Stimulated activated CD8-positive, alpha-beta memory T cell treated with anti-CD3 and anti-CD28 coated beads, Interleukin-15, amount 100 ng/mL, for 24 hours (primary cell): ENCODE measurements around the gene CD1B.
"Not testable (repeated sequence)": the region's sequence is repeated elsewhere in the genome, so short reads cannot be mapped to it uniquely, and the experiment has no call there.

ENCODE experiments used
- DNase-seq: peaks from one replicate; pipeline ENCODE4 v3.0.0-alpha.2; 2020; ENCODE audit warnings: low read depth

CD1B gene

DNA sequence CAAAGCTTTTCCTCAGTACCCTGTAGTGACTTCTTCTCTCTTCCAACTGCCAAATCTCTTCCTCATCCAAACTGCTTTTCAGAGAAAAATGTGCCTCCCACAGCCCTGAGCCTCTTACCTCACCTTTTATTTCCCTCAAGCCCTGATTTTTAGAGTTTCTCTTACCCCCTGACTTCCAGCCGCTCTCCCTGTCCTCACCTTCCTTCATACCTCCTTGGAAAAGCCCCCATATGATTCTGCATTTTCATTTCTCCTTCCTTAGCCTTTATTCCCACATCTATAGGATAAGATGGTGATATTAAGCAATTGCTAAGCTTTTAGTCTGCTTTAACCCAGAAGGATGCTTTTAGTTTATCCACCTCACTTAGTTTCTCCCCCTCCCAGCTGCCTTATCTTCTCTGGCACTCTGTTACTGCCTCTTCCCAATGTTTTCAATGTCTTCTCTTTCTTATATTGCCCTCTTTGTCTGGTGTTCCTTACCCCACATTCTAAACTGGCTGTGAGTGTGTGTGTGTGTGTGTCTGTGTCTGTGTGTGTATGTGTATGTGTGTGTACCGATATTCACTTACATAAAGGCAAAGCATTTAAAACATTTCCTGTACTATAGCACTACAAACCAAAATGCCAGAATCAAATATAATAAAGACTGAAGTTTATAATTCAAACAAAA, at the start of gene CD1B:
Gene CD1B (minus strand): TSS at position 51 of the 670 bp plus-strand sequence. CDS start 108 bp downstream, outside the sequence.
- DNase-seq: no peak

GRCh38 chr1:158374860-158375259, 43.5 kb upstream of the CD1B start:
- DNase-seq: no peak

- not testable (repeated sequence) for DNase-seq
These were observed 42.8 kb upstream of the CD1B start for GRCh38 chr1:158374101-158374500.

DNA sequence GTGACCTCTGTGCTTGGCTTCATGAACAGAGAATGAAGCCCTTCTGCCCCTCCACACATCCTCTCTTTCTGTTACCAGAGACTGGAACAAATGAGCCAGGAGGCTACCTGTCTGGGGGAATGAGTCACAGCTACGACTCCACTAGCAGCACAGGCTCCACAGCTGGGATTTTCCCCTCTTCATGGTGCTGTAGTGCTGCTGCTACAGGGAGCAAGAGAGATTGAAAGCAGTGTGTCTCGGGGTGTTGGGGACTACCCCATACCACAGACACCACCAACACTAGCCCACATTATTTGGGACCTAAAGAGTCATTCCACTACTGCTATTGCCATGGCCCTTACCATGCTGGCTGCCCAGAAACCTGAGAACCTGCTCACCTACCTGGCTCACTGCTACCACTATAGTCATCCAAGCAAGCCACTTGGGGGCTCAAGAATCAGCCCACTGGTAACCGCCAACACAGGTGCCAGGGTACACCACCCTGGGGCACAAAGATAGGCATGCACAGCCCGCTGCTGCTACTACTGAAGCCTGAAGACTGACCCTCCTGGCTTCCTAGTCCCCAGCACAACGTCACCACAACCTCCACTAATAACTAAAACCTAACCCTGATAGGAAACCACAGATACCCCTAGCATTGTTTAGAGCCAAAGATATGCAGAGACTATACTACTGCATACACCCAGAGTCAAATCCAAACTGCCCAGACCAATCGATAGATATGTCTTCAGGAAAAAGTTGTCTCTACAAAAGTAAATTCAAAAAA, 40.0 kb upstream of the CD1B start:
- no peak for DNase-seq

DNA sequence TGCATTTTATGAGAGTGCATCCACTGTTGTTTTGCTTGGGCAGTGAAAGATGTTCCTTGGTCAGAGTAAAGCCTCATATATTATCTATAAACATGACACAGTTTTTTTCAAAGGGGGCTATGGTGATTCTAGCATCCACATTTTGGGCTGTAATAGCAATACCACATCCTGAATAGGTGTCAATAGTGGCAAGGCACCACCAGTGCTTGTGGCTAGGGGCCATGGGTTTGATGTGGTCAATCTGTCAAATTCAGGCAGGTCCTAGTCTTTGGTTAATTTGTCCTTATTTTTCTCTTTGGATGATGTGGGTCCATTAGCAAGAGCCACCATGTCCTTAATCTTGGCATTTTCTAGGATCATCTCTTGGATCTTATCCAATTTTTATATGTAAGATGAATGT, 35.5 kb upstream of the CD1B start:
- no peak for DNase-seq

- DNase-seq: no peak
These were observed 31.6 kb upstream of the CD1B start for GRCh38 chr1:158362941-158363340.

DNA sequence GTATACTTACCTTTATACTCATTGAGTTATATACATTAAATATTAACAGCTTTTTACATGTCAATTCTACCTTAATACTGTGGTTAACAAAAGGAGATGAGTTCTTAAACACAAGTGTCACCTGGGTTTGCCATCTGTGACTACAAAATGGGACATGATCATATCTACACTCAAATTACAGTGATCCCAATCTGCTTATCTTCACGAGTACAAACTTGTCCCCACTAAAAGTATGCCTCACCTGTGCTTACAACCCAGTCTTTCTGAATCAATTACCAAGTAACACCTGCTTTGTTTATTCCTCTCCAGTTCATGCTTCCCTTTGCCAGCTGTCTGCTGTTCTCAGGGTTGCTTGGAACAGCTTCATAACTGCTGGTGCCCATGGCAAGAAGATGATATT, 31.2 kb upstream of the CD1B start:
- DNase-seq: no peak

- no peak for DNase-seq
These were observed 26.1 kb upstream of the CD1B start for GRCh38 chr1:158357441-158357840.

- no peak for DNase-seq
These were observed 25.3 kb upstream of the CD1B start for GRCh38 chr1:158356616-158357015.

DNA sequence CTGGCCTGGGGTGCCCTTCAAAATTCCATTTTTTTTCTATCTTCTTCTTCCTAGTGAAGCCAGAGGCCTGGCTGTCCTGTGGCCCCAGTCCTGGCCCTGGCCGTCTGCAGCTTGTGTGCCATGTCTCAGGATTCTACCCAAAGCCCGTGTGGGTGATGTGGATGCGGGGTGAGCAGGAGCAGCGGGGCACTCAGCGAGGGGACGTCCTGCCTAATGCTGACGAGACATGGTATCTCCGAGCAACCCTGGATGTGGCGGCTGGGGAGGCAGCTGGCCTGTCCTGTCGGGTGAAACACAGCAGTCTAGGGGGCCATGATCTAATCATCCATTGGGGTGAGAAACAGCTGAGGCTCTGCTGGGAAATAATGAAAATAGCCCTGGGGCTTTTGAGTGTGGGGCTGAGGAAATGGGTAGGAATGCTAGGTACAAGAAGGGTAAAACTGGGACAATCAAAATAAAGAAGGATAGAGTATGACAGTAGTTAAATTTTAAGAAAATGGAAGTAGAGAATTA, 24.5 kb upstream of the CD1B start:
- no peak for DNase-seq

GRCh38 chr1:158354255-158354654, 22.9 kb upstream of the CD1B start:
- no peak for DNase-seq

DNA sequence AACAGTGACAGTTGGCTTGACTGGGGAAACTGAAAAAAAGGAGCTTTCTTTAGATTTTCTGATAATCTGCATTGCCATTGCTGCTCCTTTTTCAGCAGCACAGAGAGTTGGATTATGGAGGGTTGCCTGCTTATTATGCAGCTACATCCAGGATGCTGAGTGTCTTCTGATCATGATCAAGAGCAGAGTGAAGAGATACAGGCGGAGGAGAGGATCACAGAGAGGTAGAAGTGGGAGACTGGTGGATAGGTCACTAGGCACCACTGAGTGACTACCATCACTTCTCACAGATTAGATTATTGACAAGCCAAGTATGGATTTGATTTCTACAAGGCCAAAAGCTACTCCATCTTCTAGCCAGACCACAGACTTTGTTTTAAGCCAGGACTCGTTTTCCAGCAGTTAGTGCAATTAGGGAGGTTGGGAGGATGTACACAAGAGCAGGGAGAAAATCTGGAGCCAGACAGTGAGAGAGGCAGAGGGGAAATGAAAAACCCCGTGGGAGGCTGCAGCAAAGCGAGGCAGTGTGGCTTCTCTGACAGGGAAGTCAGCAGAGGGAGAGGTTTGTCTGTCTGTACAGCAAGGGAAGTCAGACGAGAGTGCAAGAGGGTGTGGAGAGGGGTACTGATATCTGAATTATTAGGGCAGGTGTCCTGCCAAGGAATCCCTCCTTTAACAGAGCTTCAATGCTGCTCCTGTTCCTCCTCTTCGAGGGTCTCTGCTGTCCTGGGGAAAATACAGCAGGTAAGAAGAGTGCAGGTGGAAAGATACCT, 22.2 kb upstream of the CD1B start, which contains the start of gene CD1E:
Gene CD1E (plus strand): TSS at position 592 of the 773 bp plus-strand sequence. CDS start 95 bp downstream, at position 687.
- no peak for DNase-seq

DNA sequence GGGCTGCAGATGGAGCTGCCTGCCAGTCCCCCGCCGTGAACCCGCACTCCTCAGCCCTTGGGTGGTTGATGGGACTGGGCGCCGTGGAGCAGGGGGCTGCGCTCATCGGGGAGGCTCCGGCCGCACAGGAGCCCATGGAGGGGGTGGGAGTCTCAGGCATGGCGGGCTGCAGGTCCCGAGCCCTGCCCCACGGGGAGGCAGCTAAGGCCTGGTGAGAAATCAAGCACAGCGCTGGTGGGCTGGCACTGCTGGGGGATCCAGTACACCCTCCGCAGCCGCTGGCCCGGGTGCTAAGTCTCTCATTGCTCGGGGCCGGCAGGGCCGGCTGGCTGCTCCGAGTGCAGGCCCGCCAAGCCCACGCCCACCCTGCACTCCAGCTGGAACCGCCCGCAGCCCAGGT, 17.6 kb upstream of the CD1B start:
- not testable (repeated sequence) for DNase-seq

- not testable (repeated sequence) for DNase-seq
These were observed 5.1 kb upstream of the CD1B start for GRCh38 chr1:158336413-158336812.

- DNase-seq: no peak
These were observed 3.8 kb upstream of the CD1B start for GRCh38 chr1:158335213-158335532.

GRCh38 chr1:158334526-158335212, 3.3 kb upstream of the CD1B start:
- DNase-seq: no peak

DNA sequence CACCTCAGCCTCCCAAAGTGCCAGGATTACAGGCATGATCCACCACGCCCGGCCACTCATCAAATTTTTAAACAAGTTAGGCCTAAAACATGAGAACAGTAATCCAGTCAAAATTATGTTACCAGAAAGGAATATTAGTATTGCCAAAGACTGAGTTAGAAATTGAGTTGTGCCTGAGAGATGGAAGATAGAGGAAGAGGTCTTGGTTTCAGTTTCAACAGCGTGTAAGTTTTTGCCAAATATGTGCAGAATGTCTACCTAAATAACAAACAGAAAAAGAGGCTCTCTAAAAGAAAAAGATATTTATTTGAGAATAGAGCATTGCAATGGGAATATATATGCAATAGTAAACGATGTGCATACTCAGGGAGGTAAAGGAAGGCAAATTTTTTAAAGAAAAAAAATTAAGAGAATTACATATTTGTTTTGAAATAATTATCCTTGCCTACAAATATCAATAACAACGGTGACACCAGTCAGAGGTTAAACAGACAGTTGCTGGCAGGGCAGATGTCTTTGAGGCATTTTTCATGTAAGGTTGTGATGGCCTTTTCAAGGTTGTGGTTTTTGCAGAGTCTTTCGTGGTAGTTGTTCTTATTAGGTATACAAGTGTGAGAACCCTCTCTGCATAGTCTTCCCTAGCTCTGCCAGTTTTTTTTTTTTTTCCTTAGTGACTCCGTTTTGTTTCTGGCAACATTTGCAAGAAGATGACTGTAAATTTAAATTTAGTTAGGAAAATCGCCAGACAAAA, 2.2 kb upstream of the CD1B start:
- DNase-seq: no peak

- no peak for DNase-seq
These were observed 265 bp downstream of the CD1B start for GRCh38 chr1:158331106-158331425.

DNA sequence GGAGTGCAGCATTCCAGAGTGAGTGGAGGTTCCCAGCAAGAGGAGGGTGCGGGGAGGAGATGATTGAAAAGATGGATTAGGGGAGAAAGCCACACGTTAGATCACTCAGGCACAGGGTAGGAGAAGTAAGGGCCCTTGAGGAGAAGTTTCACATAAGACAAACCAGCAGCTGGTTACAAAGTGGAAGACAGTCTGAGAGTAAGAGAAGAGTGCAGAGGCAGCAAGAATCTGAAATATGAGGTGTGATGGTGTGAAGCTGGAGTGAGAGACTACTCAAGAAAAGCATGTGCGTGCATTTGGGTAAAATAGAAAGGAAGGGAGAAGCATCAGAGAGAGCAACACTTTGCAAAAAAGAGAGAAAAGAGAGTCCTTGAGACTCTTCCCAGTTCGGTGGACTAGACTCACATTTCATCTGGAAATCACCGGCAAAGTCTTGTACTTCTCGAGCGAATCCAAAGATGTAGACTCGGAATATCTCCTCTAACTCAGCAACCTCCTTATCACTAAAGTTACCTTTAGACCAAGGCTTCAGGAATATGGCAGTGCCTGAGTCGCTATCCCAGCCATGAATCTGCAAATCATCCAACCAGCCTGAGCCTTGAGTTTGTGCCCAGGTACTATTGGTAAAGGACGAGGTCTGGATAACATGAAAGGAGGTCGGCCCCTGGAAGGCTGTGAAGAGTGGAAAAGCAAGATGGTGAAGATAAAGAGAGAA, 783 bp downstream of the CD1B start:
- DNase-seq: no peak

GRCh38 chr1:158329733-158330132, 1.6 kb downstream of the CD1B start:
- DNase-seq: no peak

DNA sequence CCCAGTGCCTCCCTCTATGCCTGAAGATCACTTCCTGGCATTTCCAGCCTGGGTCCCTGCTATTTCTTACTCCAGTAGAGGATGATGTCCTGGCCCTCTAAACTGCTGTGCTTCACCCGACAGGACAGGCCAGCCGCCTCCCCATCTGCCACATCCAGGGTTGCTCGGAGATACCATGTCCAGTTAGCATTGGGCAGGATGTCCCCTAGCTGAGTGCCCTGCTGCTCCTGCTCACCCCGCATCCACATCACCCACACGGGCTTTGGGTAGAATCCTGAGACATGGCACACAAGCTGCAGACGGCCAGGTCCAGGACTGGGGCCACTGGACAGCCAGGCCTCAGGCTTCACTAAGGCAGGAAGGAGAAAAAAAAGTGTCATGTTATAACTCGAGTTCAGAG, 2.0 kb downstream of the CD1B start:
- DNase-seq: no peak
